ENCODE data around the gene PARM1.

PARM1 gene

DNA sequence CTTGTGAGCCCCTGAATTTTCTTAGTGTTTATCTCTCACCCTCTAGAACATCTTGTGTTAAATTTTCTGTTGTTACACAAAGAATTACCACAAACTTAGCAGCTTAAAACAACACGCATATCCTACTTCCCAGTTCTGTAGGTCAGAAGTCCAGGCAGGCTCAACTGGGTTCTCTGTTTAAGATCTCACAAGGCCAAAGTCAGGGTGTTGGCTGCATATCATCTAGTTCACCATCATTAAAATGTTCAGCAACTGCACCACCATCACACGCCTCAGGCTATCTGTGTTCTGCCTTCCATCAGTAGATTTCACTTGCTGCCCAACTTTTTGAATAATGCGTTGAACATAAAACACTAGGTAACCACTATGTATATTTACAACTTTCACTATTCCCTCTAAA, 130.5 kb downstream of the PARM1 start:
- no peak overlapping the region for H3K4me3 ChIP-seq (ENCODE audit: low read depth, low read length)
- TF ChIP-seq CTCF (IDR thresholded peaks at IDR 0.05; ENCODE audit: borderline replicate concordance, insufficient read depth, low read depth, low read length): no peak

DNA sequence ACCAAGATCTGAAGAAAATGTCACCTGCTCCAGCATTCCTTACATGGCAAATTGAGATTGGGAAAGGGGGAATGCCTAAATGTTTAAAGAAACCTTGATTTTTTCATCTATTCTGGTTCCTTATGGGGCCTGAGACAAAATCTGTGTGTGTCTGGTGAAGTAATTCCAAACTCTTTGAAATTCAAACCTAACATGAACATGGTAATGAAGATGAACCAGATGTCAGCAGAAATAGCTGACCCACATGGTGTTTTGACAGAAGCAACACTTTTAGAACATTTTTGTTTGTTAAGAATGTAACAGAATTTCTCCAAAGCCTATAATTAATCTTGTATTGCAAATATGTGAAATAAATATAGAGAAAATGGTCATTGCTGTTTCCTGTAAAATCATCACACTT, 133.0 kb downstream of the PARM1 start:
- H3K4me3 ChIP-seq (ENCODE audit: low read depth, low read length): no peak overlapping the region
- no peak for TF ChIP-seq CTCF (IDR thresholded peaks at IDR 0.05; ENCODE audit: borderline replicate concordance, insufficient read depth, low read depth, low read length)

DNA sequence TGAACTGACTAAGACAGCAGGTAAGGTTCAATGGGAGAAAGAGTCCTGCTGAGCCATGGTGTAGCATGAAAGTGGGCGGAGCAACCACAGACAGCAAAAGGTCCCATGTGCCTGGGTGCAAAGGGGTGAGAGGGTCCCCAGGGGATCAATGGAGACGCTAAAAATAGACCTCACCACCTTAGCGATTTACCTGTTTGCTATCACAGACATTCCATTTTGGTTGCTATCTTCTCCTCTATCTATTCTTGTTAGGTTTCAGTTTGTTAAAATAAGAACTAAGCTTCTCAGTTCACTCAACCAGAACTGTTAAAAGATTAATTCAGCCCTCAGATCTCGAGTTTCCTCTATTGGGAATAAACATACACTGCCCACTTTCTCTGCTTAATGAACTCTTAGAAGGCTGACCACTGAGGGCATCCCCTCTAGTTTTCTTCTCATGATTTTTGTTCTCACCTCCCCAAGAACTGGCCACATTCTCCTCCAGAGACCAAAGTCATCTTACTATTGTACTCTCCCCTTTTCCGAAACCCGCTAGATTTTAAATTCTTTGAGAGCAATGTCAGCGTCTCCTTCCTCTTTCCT, 136.7 kb downstream of the PARM1 start:
- TF ChIP-seq CTCF (IDR thresholded peaks at IDR 0.05; ENCODE audit: borderline replicate concordance, insufficient read depth, low read depth, low read length): no peak
- H3K4me3 ChIP-seq (ENCODE audit: low read depth, low read length): no peak overlapping the region

GRCh38 chr4:75071317-75071716, 138.4 kb downstream of the PARM1 start:
- no peak overlapping the region for H3K4me3 ChIP-seq (ENCODE audit: low read depth, low read length)
- no peak for TF ChIP-seq CTCF (IDR thresholded peaks at IDR 0.05; ENCODE audit: borderline replicate concordance, insufficient read depth, low read depth, low read length)

- H3K4me3 ChIP-seq (ENCODE audit: low read depth, low read length): no peak overlapping the region
- TF ChIP-seq CTCF (IDR thresholded peaks at IDR 0.05; ENCODE audit: borderline replicate concordance, insufficient read depth, low read depth, low read length): no peak
These were observed 148.0 kb downstream of the PARM1 start for GRCh38 chr4:75080888-75081287.

DNA sequence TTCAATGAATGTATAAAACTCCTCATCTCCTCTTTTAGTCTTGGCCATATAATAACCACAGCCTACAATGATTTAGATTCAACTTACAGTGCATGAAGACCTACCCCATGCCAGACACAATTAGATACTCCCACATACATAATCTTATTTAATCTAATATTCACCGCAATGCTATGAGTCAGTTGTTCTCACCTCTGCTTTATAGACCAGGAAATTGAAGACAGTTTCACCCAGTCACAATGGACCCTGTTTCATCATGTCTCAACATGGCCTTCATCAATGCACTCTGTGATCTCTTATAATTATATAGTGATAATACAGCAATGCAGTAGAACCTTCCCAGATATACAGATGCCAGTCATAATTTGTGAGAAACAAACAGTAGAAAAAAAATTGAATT, 148.6 kb downstream of the PARM1 start:
- no peak overlapping the region for H3K4me3 ChIP-seq (ENCODE audit: low read depth, low read length)
- no peak for TF ChIP-seq CTCF (IDR thresholded peaks at IDR 0.05; ENCODE audit: borderline replicate concordance, insufficient read depth, low read depth, low read length)

GRCh38 chr4:75087416-75087815, 154.5 kb downstream of the PARM1 start:
- no peak for TF ChIP-seq CTCF (IDR thresholded peaks at IDR 0.05; ENCODE audit: borderline replicate concordance, insufficient read depth, low read depth, low read length)
- H3K4me3 ChIP-seq (ENCODE audit: low read depth, low read length): no peak overlapping the region
